Uterus (tissue), 2 donors: Measurements from ENCODE around the gene RAB40A.

Source experiments
- POLR2A ChIP-seq, 2 donors: fragments of 450-650 bp; IDR thresholded peaks; one replicate each; pipeline ENCODE4 v1.6.1; 2016; ENCODE audit warnings: antibody characterized with exemption in 2 of 2, mild to moderate bottlenecking in 1 of 2, moderate library complexity in 1 of 2
- TF ChIP-seq, protein P1 (sequence below), 4 experiments: fragments of 200-600 bp in 2 of 4; fragments of 450-650 bp in 2 of 4; sonication (generic) in 2 of 4; IDR thresholded peaks; one replicate each; pipeline ENCODE4 v1.5.1; 2016 to 2019; ENCODE audit warnings: antibody characterized with exemption in 4 of 4, mild to moderate bottlenecking in 2 of 4, moderate library complexity in 1 of 4

DNA sequence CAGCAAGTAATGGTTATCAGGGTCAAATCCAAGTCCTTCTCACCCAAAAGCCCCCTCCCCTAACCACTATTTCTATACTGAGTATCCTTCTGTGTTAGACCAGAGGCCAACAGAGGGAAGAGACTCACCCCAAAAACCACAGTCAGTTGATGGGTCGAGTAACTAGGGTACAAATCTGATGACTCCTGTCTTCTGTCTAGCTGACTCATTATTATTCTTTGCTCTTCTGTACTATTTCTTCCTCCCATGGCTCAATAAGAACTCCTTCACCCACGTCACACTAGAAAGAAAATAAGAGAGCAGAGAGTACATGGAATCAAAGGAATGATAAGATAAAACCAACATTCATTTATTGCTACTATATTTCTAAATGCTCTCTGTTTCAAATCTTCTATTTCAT lies 2.0 kb downstream of the RAB40A start:
- TF ChIP-seq, protein P1, sequence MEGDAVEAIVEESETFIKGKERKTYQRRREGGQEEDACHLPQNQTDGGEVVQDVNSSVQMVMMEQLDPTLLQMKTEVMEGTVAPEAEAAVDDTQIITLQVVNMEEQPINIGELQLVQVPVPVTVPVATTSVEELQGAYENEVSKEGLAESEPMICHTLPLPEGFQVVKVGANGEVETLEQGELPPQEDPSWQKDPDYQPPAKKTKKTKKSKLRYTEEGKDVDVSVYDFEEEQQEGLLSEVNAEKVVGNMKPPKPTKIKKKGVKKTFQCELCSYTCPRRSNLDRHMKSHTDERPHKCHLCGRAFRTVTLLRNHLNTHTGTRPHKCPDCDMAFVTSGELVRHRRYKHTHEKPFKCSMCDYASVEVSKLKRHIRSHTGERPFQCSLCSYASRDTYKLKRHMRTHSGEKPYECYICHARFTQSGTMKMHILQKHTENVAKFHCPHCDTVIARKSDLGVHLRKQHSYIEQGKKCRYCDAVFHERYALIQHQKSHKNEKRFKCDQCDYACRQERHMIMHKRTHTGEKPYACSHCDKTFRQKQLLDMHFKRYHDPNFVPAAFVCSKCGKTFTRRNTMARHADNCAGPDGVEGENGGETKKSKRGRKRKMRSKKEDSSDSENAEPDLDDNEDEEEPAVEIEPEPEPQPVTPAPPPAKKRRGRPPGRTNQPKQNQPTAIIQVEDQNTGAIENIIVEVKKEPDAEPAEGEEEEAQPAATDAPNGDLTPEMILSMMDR (IDR thresholded peaks at IDR 0.05) = no peak
- no peak for TF ChIP-seq POLR2A (IDR thresholded peaks at IDR 0.05)
